GM23248 (cell line): ENCODE results near the gene TMEM187. TPM values are rescaled to one million over a fixed set of nuclear protein-coding genes. Genes with fewer than 3 reads are reported as not detected.
A peak's percentile ranks its signal among the peaks of the same experiment; 100 is the strongest.

Experiments
- DNase-seq: peaks from one replicate; pipeline ENCODE4 v3.0.0-alpha.2; 2015
- H2AFZ ChIP-seq: fragments of 200-600 bp; sonication (generic); 2 replicates; pipeline ENCODE4 v1.6.1; 2016; ENCODE audit warnings: antibody characterized with exemption
- H3F3A ChIP-seq: fragments of 200-600 bp; sonication (generic); 2 replicates; pipeline ENCODE4 v1.6.1; 2016; ENCODE audit warnings: mild to moderate bottlenecking, antibody characterized with exemption, mixed run types; ENCODE audit not compliant: insufficient read depth
- H3K27ac ChIP-seq: fragments of 200-600 bp; sonication (generic); 2 replicates; pipeline ENCODE4 v1.5.1; 2016; ENCODE audit warnings: mild to moderate bottlenecking
- H3K27me3 ChIP-seq: fragments of 200-600 bp; sonication (generic); replicated peaks from 2 replicates; pipeline ENCODE4 v1.6.1; 2016; ENCODE audit warnings: mild to moderate bottlenecking; ENCODE audit not compliant: insufficient read depth
- H3K36me3 ChIP-seq: fragments of 200-600 bp; sonication (generic); 2 replicates; pipeline ENCODE4 v1.6.1; 2016; ENCODE audit warnings: low read depth, mild to moderate bottlenecking
- H3K4me1 ChIP-seq: fragments of 200-600 bp; sonication (generic); 2 replicates; pipeline ENCODE4 v1.6.1; 2016; ENCODE audit warnings: mild to moderate bottlenecking; ENCODE audit not compliant: insufficient read depth
- H3K4me2 ChIP-seq: fragments of 200-600 bp; sonication (generic); one replicate; pipeline ENCODE4 v1.6.1; 2016; ENCODE audit warnings: mild to moderate bottlenecking; ENCODE audit not compliant: unreplicated experiment
- H3K4me3 ChIP-seq: fragments of 200-600 bp; sonication (generic); 2 replicates; pipeline ENCODE4 v1.5.1; 2016; ENCODE audit warnings: mild to moderate bottlenecking
- H3K79me2 ChIP-seq: fragments of 200-600 bp; sonication (generic); 2 replicates; pipeline ENCODE4 v1.6.1; 2016; ENCODE audit warnings: mild to moderate bottlenecking; ENCODE audit not compliant: insufficient read depth
- H3K9ac ChIP-seq: fragments of 200-600 bp; sonication (generic); 2 replicates; pipeline ENCODE4 v1.6.1; 2016; ENCODE audit warnings: mild to moderate bottlenecking
- H3K9me2 ChIP-seq: fragments of 200-600 bp; sonication (generic); 2 replicates; pipeline ENCODE4 v1.6.1; 2016; ENCODE audit warnings: mixed run types, mild to moderate bottlenecking, moderate library complexity; ENCODE audit not compliant: insufficient read depth
- H3K9me3 ChIP-seq: fragments of 200-600 bp; sonication (generic); one replicate; pipeline ENCODE4 v1.6.1; 2017; ENCODE audit warnings: low read depth
- H4K20me1 ChIP-seq: fragments of 200-600 bp; sonication (generic); 2 replicates; pipeline ENCODE4 v1.6.0; 2016; ENCODE audit not compliant: insufficient read depth
- EZH2 ChIP-seq: fragments of 200-600 bp; sonication (generic); IDR thresholded peaks from 2 replicates; pipeline ENCODE4 v1.6.1; 2018; ENCODE audit warnings: antibody characterized with exemption, mild to moderate bottlenecking; ENCODE audit not compliant: insufficient read depth, poor library complexity, severe bottlenecking
- EZH2phosphoT487 ChIP-seq: fragments of 200-600 bp; sonication (generic); IDR thresholded peaks from 2 replicates; pipeline ENCODE4 v1.6.1; 2018; ENCODE audit warnings: antibody characterized with exemption, moderate library complexity, mild to moderate bottlenecking, low read depth; ENCODE audit not compliant: insufficient read depth
- WGBS, 2 experiments: methylation state at CpG; one replicate each; pipeline ENCODE4 v1.1.6; 2015 to 2017; ENCODE audit warnings: low lambda C conversion rate in 2 of 2, low coverage in 1 of 2; ENCODE audit errors: missing lambda C conversion rate in 2 of 2; 5-methylcytosine and 5-hydroxymethylcytosine counted together
- in situ Hi-C: fragments of 300-500 bp; cut with MboI; formaldehyde crosslinking; loops from 2 replicates; pipeline ENCODE4 v1.15.0; 2020
- polyA plus RNA-seq: library from polyadenylated mRNA; unstranded; fragments of >200 nt; fragmentation: Nextera tagmentation; extraction: Ambion mirVana; gene quantifications from 2 replicates; pipeline ENCODE4 v1.2.1, GENCODE V29; 2016
- total RNA-seq: library from RNA; depleted of rRNA; stranded (reverse); fragments of >200 nt; shearing (Covaris generic); gene quantifications from 2 replicates; pipeline ENCODE4 v1.2.3, GENCODE V29; 2014

The TMEM187 gene
- total and polyA plus RNA-seq, 2 experiments from 2014 or later, result 7.6 to 8.5 TPM

DNA sequence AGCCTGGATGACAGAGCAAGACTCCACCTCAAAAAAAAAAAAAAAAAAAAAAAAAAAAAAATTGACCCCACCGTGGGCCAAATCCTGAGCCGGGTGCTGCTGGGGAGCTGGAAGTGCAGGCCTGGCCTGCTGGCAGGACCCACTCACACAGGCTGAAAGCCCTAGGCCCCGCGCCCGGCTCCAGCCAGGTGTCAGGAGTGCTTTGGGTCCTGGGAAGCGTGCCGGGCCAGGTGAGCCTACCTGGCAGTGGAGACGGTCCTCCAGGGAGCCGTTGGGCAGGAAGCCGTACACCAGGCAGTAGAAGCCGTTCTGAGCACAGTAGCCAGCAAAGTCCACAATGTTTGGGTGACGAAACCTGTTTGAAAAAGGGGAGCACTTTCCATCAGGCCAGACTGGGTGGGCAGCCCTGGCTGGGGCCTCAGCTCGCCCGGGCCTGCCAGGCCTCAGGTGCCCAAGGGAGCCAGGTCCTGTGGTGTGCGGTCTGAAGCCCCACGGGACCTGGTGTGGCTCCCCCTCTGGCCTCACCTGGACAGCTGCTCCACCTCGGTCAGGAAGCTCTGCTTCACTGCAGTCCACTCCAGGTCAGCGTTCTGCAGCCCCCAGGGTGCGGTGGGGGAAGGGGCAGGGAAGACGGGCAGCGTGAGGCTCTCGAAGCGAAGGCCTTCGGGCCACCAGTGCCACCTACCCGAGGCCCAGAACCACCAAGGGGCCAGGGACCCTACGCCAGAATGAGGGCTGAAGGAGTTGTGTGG lies 45.4 kb downstream of the TMEM187 start:
- TF ChIP-seq EZH2phosphoT487 (no peak), EZH2 (no peak)
- Histone ChIP-seq H3F3A (peaks cover 12% of the 10 kb centered on the region; the same call in 1 of the 2 replicates), H3K79me2 (peaks cover 26% of the 10 kb centered on the region), H3K27ac (no peak overlapping the region), H2AFZ (no peak overlapping the region), H3K36me3 (no peaks in the 10 kb centered on the region), H3K9me3 (no peaks in the 10 kb centered on the region), H3K9ac (peak overlapping the region; percentile 92), H3K4me2 (peak overlapping the region; percentile 85), H3K4me3 (peak overlapping the region; percentile 74; the same call in 1 of the 2 replicates), H3K27me3 (no peaks in the 10 kb centered on the region), H3K4me1 (peaks cover 20% of the 10 kb centered on the region), H3K9me2 (no peaks in the 10 kb centered on the region), H4K20me1 (no peaks in the 10 kb centered on the region)
- DNase-seq, result no peak
- in situ Hi-C loops, result no loop called here
- 82 to 90% methylated on average over 11 to 23 of the region's 26 CpGs for WGBS, 2 experiments

- no peaks in the 10 kb centered on the region for H3K9me3 ChIP-seq
- H3K36me3 ChIP-seq, result no peaks in the 10 kb centered on the region
- DNase-seq, result no peak
- peaks cover 30% of the 10 kb centered on the region for H3K79me2 ChIP-seq
- in situ Hi-C loops, result no loop called here
- H3F3A ChIP-seq, result peaks cover 12% of the 10 kb centered on the region; the same call in 1 of the 2 replicates
- H3K4me1 ChIP-seq, result peaks cover 20% of the 10 kb centered on the region
- H4K20me1 ChIP-seq, result no peaks in the 10 kb centered on the region
- H3K27ac ChIP-seq, result peak overlapping the region; percentile 84
- TF ChIP-seq EZH2phosphoT487, result no peak
- no peak for TF ChIP-seq EZH2
- peak overlapping the region; percentile 92 for H3K9ac ChIP-seq
- H3K4me3 ChIP-seq, result peak overlapping the region; percentile 74
- H2AFZ ChIP-seq, result no peak overlapping the region
- H3K27me3 ChIP-seq, result no peaks in the 10 kb centered on the region
- no peaks in the 10 kb centered on the region for H3K9me2 ChIP-seq
- H3K4me2 ChIP-seq, result peak overlapping the region; percentile 85
- WGBS, 2 experiments, result 36 to 39% methylated on average over 5 to 10 of the region's 15 CpGs
Observed at GRCh38 chrX:154018518-154019060, 46.0 kb downstream of the TMEM187 start.

GRCh38 chrX:154019061-154019621 lies 46.6 kb downstream of the TMEM187 start:
- in situ Hi-C loops, result no loop called here
- TF ChIP-seq EZH2 (no peak), EZH2phosphoT487 (no peak)
- WGBS, 2 experiments, result 0% methylated on average over 3 of the region's 45 CpGs; no CpG with 5 or more reads in 1 of the 2 experiments

DNA sequence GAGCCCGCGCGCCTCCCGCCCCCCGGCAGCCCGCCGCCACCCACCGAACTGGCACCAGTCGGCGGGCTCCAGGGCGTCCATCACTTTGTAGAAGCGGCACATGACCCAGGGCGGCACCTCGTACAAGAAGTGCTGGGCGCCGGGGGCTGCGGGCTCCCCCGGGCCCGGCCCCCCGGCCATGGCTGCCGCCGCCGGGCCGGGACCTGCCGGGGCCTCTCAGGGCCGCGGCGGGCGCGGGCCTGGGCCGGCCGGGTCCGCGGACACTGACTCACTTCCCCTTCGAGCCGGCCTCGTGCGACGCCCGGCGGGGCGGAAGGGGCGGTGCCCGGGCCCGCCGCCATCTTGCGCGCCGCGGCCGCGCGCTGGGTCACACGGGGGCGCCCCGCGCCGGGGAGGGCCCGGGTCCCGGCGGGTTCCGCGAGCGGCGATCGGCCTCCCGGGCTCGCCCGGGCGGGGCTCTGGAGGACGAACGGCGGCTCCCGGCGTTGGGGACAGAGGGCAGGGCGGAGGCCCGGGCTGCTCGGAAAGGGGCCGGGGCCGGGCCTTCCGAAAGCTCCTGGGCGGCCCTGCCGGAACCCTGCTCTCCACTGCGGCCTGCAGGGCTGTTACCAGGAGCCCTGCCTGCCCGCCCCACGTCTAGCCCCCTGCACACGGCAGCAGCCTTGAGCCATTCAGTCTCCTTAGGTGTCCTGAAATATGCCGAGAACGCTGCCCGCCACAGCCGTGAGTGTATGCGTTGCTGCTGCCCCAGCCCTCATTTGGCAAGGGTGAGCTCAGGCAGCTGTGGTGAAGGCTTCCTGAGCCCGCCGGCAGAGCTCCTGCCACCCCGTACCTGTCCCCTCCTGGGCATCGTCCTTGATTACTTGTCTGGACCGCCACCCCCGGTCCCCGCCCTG lies 47.3 kb downstream of the TMEM187 start, which contains the start of gene IRAK1:
Gene IRAK1, minus strand, starts transcription at position 270 of the 896 bp plus-strand sequence. Its CDS starts 90 bp downstream, at position 180.
- peak; percentile 83 for DNase-seq

More at GRCh38 chrX:154019061-154019621, 46.6 kb downstream of the TMEM187 start:
- no peaks in the 10 kb centered on the region for H3K27me3 ChIP-seq
- peak overlapping the region; percentile 92 for H3K9ac ChIP-seq
- H3K27ac ChIP-seq, result peak overlapping the region; percentile 84
- H3K4me3 ChIP-seq, result peak overlapping the region; percentile 74
- no peaks in the 10 kb centered on the region for H4K20me1 ChIP-seq
- H3F3A ChIP-seq, result peaks cover 12% of the 10 kb centered on the region; the same call in 1 of the 2 replicates
- peak overlapping the region; percentile 85 for H3K4me2 ChIP-seq
- DNase-seq, result peak; percentile 48
- H3K4me1 ChIP-seq, result peaks cover 20% of the 10 kb centered on the region
- peaks cover 36% of the 10 kb centered on the region for H3K79me2 ChIP-seq
- H3K36me3 ChIP-seq, result no peaks in the 10 kb centered on the region
- no peak overlapping the region for H2AFZ ChIP-seq
- no peaks in the 10 kb centered on the region for H3K9me2 ChIP-seq
- H3K9me3 ChIP-seq, result no peaks in the 10 kb centered on the region

More for the DNA sequence above, 47.3 kb downstream of the TMEM187 start, which contains the start of gene IRAK1:
- Histone ChIP-seq H4K20me1 (no peaks in the 10 kb centered on the region), H3K79me2 (peaks cover 39% of the 10 kb centered on the region), H3K9ac (peak within 1 kb of the TSS; percentile 92), H3K27ac (peak within 1 kb of the TSS; percentile 84), H3K4me1 (peaks cover 20% of the 10 kb centered on the region), H3K9me2 (no peaks in the 10 kb centered on the region), H3F3A (peaks cover 12% of the 10 kb centered on the region; the same call in 1 of the 2 replicates), H3K9me3 (no peaks in the 10 kb centered on the region), H3K36me3 (no peaks in the 10 kb centered on the region), H3K4me3 (peak within 1 kb of the TSS; percentile 74), H3K27me3 (no peaks in the 10 kb centered on the region), H3K4me2 (peak within 1 kb of the TSS; percentile 85), H2AFZ (no peak within 1 kb of the TSS)
- WGBS, 2 experiments, result 6 to 12% methylated on average over 18 to 24 of the region's 99 CpGs
- in situ Hi-C loops, result no loop called here
- no peak for TF ChIP-seq EZH2phosphoT487
- no peak for TF ChIP-seq EZH2
